AG09319 (cell line): Measurements from ENCODE around the gene CHRDL2.

Experiments
- DNase-seq: peaks from one replicate; pipeline ENCODE4 v3.0.0-alpha.2; 2010; ENCODE audit warnings: low read depth; ENCODE audit errors: extremely low read depth
- TF ChIP-seq, protein P1 (sequence below): IDR thresholded peaks from 2 replicates; pipeline ENCODE4 v1.5.1; 2011; ENCODE audit warnings: low read depth, mild to moderate bottlenecking, inconsistent platforms, low read length, moderate library complexity

Gene CHRDL2

DNA sequence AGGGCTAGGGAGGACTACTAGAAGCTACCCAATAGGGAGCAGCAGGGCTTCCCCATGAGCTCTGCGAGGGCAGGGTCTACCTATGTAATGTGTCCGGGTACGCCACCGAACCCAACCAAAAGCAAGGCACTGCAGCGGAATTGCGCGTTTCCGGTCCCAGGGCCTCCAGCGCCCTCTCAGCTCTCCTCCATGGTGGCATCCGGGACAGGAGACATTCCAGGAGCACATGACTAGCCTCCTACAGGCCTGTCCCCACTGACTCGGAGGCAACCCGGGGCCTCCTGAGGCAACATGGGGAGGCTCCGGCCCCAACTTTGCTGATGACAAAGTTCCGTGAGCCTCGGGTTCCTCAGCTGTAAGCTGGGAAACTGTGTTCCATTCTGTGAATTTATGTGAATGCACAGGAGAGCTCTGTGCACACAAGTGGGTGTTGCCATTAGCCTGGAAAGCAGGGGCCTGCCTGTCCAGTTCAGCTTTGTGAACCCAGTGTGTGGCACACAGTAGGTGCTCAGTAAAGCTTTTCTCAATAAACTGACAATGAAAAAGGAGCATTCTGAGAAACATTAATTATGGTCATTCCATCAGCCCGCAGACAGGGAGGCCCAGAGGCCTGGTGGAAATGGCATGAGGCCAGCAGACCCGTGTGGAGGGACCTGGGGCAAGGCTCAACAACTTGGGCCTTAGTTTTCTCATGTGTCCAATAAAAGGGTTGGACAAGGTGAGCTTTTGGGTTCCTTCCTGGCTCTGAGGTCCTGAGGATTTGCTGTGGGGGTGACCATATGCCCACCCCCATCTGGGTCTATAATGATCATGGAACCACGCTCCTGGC is 50.3 kb downstream of the CHRDL2 start:
- no peak for DNase-seq
- TF ChIP-seq, protein P1, sequence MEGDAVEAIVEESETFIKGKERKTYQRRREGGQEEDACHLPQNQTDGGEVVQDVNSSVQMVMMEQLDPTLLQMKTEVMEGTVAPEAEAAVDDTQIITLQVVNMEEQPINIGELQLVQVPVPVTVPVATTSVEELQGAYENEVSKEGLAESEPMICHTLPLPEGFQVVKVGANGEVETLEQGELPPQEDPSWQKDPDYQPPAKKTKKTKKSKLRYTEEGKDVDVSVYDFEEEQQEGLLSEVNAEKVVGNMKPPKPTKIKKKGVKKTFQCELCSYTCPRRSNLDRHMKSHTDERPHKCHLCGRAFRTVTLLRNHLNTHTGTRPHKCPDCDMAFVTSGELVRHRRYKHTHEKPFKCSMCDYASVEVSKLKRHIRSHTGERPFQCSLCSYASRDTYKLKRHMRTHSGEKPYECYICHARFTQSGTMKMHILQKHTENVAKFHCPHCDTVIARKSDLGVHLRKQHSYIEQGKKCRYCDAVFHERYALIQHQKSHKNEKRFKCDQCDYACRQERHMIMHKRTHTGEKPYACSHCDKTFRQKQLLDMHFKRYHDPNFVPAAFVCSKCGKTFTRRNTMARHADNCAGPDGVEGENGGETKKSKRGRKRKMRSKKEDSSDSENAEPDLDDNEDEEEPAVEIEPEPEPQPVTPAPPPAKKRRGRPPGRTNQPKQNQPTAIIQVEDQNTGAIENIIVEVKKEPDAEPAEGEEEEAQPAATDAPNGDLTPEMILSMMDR = no peak

DNA sequence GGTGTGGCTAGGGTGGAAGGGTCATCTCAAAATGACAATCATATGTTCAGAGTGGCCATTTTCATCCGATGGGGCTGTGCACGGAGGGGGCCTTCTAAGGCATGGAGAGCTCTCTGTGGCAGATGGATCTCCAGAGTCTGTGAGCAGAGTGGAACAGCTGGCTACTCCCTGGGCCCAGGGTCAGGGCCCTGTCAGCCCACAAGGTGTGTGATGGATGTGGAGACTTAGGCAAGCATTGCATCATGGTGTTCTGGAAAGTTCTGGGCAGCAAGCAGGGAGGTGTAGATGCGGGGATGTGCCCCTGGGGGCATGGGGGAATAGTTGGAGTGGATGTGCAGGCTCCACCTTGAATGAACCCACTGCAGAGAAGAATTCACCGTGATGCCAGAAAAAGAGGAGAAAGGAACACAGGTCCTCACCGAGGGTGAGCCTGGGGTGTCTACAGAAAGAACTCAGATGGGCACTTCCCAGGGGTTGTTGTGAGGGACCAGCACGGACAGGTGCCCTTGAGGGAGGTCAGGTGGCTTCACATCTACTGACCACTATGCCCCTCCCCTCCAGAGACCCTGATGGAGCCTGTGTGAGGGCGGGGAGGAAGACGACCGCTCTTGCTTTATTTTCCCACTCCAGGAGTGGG is 51.1 kb downstream of the CHRDL2 start:
- DNase-seq = no peak
- TF ChIP-seq, protein P1 = no peak

DNA sequence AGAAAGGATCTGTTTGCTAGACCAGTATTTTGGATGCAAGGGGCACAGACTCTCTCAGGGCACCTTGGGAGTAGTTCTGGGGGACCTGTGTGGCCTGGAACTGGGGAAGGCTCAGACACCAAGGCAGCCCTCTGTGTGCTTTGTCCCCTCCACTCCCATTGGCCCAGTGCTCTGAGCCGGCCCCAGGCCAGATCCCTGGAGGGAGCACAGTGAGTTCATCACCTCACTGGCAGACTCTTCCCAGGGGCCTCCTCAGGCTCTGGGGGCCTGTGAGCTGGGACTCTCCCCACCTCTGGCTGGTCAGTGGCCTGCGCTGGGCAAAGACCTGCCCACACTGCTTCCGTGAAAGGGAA is 51.7 kb downstream of the CHRDL2 start:
- TF ChIP-seq, protein P1 = no peak
- no peak for DNase-seq

DNA sequence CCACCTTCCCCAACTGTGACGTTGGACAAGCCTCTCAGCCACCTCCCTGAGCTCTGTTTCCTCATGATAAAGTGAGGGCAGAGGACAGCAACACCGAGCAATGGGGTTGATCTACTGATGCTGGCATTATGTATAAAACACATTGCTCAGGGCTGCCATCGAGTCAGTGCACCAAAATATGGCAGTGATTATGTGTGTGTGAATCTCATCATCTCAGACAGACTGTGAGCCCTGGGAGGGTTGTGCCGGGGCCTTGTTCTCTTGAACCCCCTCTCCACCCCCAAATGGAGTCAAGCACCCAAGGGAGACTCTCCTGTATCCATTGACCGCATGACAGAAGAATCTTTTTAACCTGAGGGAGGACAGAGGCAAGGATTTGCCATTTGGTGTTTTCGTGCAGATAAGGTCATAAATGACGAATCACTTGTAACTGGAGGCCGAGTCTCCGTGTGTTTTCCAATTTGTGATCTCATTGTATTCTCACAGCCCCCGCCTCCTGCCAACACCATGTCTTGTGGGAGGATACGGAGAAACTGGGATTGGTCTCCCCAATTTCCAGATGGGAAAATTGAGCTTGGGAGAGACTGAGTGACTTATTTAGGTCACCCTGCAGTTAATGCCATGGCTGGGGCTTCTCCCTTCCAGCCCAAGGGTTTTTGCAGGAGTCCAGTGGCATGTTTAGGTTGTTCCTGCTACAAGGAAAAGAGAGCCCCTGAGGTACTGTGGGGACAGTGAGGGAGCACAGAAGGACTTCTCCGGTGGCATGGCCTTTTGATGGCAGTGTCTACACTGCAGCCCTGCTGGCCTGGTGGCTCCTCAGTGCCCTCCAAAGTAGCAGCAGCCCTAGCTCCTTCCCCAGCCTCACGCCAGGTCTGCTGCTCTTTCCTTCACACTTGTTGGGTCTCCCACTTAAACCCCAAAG is 52.4 kb downstream of the CHRDL2 start:
- no peak for DNase-seq

DNA sequence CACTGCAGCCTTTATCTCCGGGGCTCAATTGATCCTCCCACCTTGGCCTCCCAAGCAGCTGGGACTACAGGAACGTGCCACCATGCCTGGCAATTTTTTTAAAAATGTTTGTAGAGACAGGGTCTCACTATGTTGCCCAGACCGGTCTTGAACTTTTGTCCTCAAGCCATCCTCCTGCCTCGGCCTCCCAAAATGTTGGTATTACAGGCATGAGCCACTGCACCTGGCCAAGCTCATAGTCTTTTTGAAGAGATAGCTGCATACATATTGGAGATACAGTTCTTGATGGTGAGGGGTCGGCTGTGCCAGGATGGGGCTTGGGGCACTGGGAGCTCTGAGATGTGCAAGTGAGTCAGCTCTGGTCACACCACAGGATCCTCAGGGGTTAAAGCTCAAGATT is 53.2 kb downstream of the CHRDL2 start:
- TF ChIP-seq, protein P1 = no peak
- DNase-seq = no peak

More for the DNA sequence above, 52.4 kb downstream of the CHRDL2 start:
- TF ChIP-seq, protein P1 = no peak

DNA sequence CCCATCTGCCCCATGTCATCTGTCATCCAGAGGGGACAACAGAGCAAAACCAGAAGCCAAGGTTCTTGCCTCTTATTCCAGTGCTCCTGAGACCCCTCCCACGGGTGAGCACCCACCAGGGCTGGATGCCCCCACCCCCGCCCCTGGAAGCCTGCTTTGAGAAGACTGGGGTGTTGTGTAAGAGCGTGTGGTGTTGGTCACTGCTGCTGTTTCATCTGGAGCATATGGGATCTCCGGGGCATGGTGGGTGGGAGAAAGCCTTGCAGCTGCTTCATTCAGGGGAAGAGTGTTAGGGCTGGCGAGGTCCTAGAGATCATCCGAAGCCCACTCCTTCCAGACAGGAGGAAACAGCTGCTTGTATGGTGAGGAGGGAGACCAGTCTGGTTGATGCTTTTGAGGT is 54.1 kb downstream of the CHRDL2 start:
- DNase-seq = no peak
- TF ChIP-seq, protein P1 = no peak
